GM18517 (cell line): ENCODE results near the gene CA11.

Experiments used
- ATAC-seq: cut with Tn5 transposase; IDR thresholded peaks from one replicate; pipeline ENCODE4 v1.9.1; 2021; ENCODE audit warnings: mild to moderate bottlenecking, moderate library complexity; ENCODE audit not compliant: unreplicated experiment

CA11 gene

DNA sequence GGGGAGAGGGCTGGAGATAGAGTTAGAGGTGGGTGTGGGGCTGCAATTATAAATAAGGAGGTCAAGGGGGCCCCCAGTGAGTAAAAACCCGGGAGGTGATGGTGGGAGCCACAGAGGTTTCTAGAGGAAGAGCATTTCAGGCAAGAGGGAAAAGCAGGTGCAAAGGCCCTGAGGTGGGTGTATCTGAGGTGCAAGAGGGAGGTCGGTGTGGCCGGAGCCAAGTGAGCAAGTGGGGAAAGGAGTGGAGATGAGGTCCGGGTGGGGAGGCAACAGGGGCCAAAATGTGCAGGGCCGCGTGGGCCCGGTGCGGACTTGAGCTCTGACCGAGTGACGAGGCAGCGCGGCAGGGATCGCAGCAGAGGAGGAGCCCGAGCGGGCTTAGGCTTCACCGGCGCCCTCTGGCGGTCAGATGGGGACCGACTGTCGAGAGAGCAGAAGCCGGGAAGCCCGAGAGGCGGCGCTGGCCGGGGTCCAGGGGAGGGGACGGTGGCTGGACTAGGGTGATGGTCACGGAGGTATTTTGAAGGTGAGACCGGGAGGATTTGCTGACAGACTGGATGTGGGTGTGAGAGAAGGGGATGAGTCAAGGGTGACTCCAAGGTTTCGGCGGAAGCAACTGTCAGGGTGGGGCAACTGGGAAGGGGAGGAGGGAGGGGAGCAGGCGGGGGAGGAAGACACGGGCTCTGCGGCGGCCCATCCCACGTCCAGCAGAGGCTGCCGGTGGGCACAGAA, 57.2 kb downstream of the CA11 start:
- ATAC-seq: no peak
